ENCODE data around the gene SCG3. TPM values are rescaled to one million over a fixed set of nuclear protein-coding genes. Genes with fewer than 3 reads are reported as not detected.
"Not testable (repeated sequence)": the region's sequence is repeated elsewhere in the genome, so short reads cannot be mapped to it uniquely, and the experiment has no call there.

Gene SCG3
- polyA plus RNA-seq, 1 donor (not counting 4 experiments of a cell fraction or from before 2014, with no cell fraction given) = not detected

- Histone ChIP-seq H4K20me1 (ENCODE audit: control insufficient read depth, extremely low read depth, insufficient read depth, low read length) (no peaks in the 10 kb centered on the region), H3K9me3 (ENCODE audit: control insufficient read depth, low read depth, low read length) (no peaks in the 10 kb centered on the region), H3K4me3 (ENCODE audit: control insufficient read depth in 2 of 3, extremely low read depth in 1 of 3, insufficient read depth in 2 of 3, low read depth in 1 of 3, low read length in 3 of 3) (no peak overlapping the region), H3K9ac (ENCODE audit: control insufficient read depth, extremely low read depth, insufficient read depth, low read length) (no peak overlapping the region), H3K79me2 (ENCODE audit: control insufficient read depth, insufficient read depth, low read length) (no peaks in the 10 kb centered on the region), H3K4me2 (ENCODE audit: control insufficient read depth, extremely low read depth, insufficient read depth, low read depth, low read length) (no peak overlapping the region), H2AFZ (ENCODE audit: control insufficient read depth, low read length) (peak overlapping the region; percentile 30), H3K9me1 (ENCODE audit: control insufficient read depth, extremely low read depth, insufficient read depth, low read length) (no peaks in the 10 kb centered on the region), H3K4me1 (ENCODE audit: control insufficient read depth, extremely low read depth, insufficient read depth, low read length) (peaks cover 11% of the 10 kb centered on the region), H3K36me3 (ENCODE audit: control insufficient read depth in 2 of 2, extremely low read depth in 1 of 2, insufficient read depth in 2 of 2, low read length in 2 of 2) (no peaks in the 10 kb centered on the region), H3K27me3 (ENCODE audit: control insufficient read depth, extremely low read depth, insufficient read depth, low read length) (no peaks in the 10 kb centered on the region), H3K27ac (ENCODE audit: control insufficient read depth, insufficient read depth, low read length) (no peak overlapping the region)
- no peak for TF ChIP-seq CTCF (optimal IDR thresholded peaks at IDR 0.05 in 1 of 3, IDR thresholded peaks at IDR 0.05 in 1 of 3, conservative IDR thresholded peaks at IDR 0.05 in 1 of 3; ENCODE audit: extremely low read depth in 1 of 3, insufficient read depth in 2 of 3, low read length in 3 of 3)
- no peak for TF ChIP-seq EZH2 (IDR thresholded peaks at IDR 0.05; ENCODE audit: low read length)
- dilution Hi-C loops (cut with MboI; ENCODE audit: extremely low pct_ligation_motif_present, low sequenced_read_pairs) = no loop called here
- FAIRE-seq = peak; percentile 17
- DNase-seq (ENCODE audit: low read depth, low spot score) = no peak
Observed at GRCh38 chr15:51647128-51647562, 34.2 kb upstream of the SCG3 start.

DNA sequence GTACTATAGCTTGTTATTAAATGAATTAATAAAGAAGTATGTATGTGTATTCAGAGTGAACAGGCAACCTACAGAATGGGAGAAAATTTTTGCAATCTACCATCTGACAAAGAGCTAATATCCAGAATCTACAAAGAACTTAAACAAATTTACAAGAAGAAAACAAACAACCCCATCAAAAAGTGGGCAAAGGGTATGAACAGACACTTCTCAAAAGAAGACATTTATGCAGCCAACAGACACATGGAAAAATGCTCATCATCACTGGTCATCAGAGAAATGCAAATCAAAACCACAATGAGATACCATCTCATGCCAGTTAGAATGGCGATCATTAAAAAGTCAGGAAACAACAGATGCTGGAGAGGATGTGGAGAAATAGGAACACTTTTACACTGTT, 33.2 kb upstream of the SCG3 start:
- H3K9me1 ChIP-seq (ENCODE audit: control insufficient read depth, extremely low read depth, insufficient read depth, low read length); H3K4me1 ChIP-seq (ENCODE audit: control insufficient read depth, extremely low read depth, insufficient read depth, low read length); H4K20me1 ChIP-seq (ENCODE audit: control insufficient read depth, extremely low read depth, insufficient read depth, low read length); H3K27ac ChIP-seq (ENCODE audit: control insufficient read depth, insufficient read depth, low read length); H3K4me3 ChIP-seq (ENCODE audit: control insufficient read depth in 2 of 3, extremely low read depth in 1 of 3, insufficient read depth in 2 of 3, low read depth in 1 of 3, low read length in 3 of 3); H3K79me2 ChIP-seq (ENCODE audit: control insufficient read depth, insufficient read depth, low read length); H3K9ac ChIP-seq (ENCODE audit: control insufficient read depth, extremely low read depth, insufficient read depth, low read length); H3K4me2 ChIP-seq (ENCODE audit: control insufficient read depth, extremely low read depth, insufficient read depth, low read depth, low read length); FAIRE-seq; H3K9me3 ChIP-seq (ENCODE audit: control insufficient read depth, low read depth, low read length); H2AFZ ChIP-seq (ENCODE audit: control insufficient read depth, low read length); dilution Hi-C loops (cut with MboI; ENCODE audit: extremely low pct_ligation_motif_present, low sequenced_read_pairs); H3K36me3 ChIP-seq (ENCODE audit: control insufficient read depth in 2 of 2, extremely low read depth in 1 of 2, insufficient read depth in 2 of 2, low read length in 2 of 2); H3K27me3 ChIP-seq (ENCODE audit: control insufficient read depth, extremely low read depth, insufficient read depth, low read length); DNase-seq (ENCODE audit: low read depth, low spot score): not testable (repeated sequence)

DNA sequence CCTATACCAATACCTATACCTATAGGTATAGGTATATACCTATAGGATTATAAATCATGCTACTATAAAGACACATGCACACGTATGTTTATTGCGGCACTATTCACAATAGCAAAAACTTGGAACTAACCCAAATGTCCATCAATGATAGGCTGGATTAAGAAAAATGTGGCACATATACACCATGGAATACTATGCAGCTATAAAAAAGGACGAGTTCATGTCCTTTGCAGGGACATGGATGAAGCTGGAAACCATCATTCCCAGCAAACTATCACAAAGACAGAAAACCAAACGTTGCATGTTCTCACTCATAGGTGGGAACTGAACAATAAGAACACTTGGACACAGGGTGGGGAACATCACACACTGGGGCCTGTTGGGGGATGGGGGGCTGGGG, 32.7 kb upstream of the SCG3 start:
- FAIRE-seq; H3K79me2 ChIP-seq (ENCODE audit: control insufficient read depth, insufficient read depth, low read length); H3K27me3 ChIP-seq (ENCODE audit: control insufficient read depth, extremely low read depth, insufficient read depth, low read length); DNase-seq (ENCODE audit: low read depth, low spot score); H3K27ac ChIP-seq (ENCODE audit: control insufficient read depth, insufficient read depth, low read length); H3K9me3 ChIP-seq (ENCODE audit: control insufficient read depth, low read depth, low read length); H3K9me1 ChIP-seq (ENCODE audit: control insufficient read depth, extremely low read depth, insufficient read depth, low read length); dilution Hi-C loops (cut with MboI; ENCODE audit: extremely low pct_ligation_motif_present, low sequenced_read_pairs); H3K36me3 ChIP-seq (ENCODE audit: control insufficient read depth in 2 of 2, extremely low read depth in 1 of 2, insufficient read depth in 2 of 2, low read length in 2 of 2); H4K20me1 ChIP-seq (ENCODE audit: control insufficient read depth, extremely low read depth, insufficient read depth, low read length); H2AFZ ChIP-seq (ENCODE audit: control insufficient read depth, low read length); H3K4me2 ChIP-seq (ENCODE audit: control insufficient read depth, extremely low read depth, insufficient read depth, low read depth, low read length); H3K4me1 ChIP-seq (ENCODE audit: control insufficient read depth, extremely low read depth, insufficient read depth, low read length); H3K9ac ChIP-seq (ENCODE audit: control insufficient read depth, extremely low read depth, insufficient read depth, low read length); H3K4me3 ChIP-seq (ENCODE audit: control insufficient read depth in 2 of 3, extremely low read depth in 1 of 3, insufficient read depth in 2 of 3, low read depth in 1 of 3, low read length in 3 of 3): not testable (repeated sequence)
